ENCODE data around the gene ANTXR2. TPM values are rescaled to one million over a fixed set of nuclear protein-coding genes. Genes with fewer than 3 reads are reported as not detected.

ANTXR2 gene
- total and polyA plus RNA-seq, 9 of the 15 experiments (the other 6 are each of a cell fraction or from before 2014, with no cell fraction given): 10.1 to 83.8 (median 60.3) TPM

DNA sequence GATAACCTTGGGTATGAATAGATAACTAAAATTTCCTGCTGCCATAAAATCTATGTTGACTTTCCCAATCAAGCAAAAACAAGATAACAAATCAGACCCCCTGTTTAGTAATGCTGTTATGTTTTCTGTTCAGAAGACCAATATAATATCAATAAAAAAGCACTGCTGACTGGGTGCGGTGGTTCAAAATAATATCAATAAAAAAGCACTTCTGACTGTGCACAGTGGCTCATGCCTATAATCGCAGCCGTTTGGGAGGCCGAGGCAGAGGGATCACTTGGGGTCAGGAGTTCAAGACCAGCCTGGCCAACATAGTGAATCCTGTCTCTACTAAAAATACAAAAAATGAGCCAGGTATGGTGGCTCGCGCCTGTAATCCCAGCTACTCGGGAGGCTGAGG, 36.7 kb downstream of the ANTXR2 start:
- CTCF ChIA-PET (ENCODE audit: low intra/inter-chr PET ratio): no interaction called here
- intact Hi-C loops (cut with micrococcal nuclease): no loop called here
- no TSS peak for BruUV-seq (replicated peaks)
- TF ChIP-seq, protein P1, sequence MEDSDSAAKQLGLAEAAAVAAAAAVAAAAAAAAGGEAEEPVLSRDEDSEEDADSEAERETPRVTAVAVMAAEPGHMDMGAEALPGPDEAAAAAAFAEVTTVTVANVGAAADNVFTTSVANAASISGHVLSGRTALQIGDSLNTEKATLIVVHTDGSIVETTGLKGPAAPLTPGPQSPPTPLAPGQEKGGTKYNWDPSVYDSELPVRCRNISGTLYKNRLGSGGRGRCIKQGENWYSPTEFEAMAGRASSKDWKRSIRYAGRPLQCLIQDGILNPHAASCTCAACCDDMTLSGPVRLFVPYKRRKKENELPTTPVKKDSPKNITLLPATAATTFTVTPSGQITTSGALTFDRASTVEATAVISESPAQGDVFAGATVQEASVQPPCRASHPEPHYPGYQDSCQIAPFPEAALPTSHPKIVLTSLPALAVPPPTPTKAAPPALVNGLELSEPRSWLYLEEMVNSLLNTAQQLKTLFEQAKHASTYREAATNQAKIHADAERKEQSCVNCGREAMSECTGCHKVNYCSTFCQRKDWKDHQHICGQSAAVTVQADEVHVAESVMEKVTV (CRISPR knock-in tag; IDR thresholded peaks at IDR 0.05): no peak
- TF ChIP-seq HNRNPK (IDR thresholded peaks at IDR 0.05; ENCODE audit: low read depth, low read length, poor library complexity, severe bottlenecking) (no peak), MYC (IDR thresholded peaks at IDR 0.05; ENCODE audit: low read depth, low read length) (no peak), MYC (CRISPR knock-in tag; IDR thresholded peaks at IDR 0.05; ENCODE audit: borderline replicate concordance, low read depth) (no peak), GTF2A2 (tag; IDR thresholded peaks at IDR 0.05) (no peak), ZEB2 (IDR thresholded peaks at IDR 0.05) (no peak), SREBF2 (CRISPR knock-in tag; IDR thresholded peaks at IDR 0.05) (no peak), CBX2 (IDR thresholded peaks at IDR 0.05; ENCODE audit: insufficient read depth, low read length, poor library complexity, severe bottlenecking) (no peak), CHD2 (IDR thresholded peaks at IDR 0.05; ENCODE audit: low read depth, low read length) (no peak), SAFB (IDR thresholded peaks at IDR 0.05; ENCODE audit: borderline replicate concordance, low read depth, low read length) (no peak), ESRRB (CRISPR knock-in tag; IDR thresholded peaks at IDR 0.05; ENCODE audit: borderline replicate concordance) (no peak), CBX5 (IDR thresholded peaks at IDR 0.05; ENCODE audit: borderline replicate concordance, low read depth) (no peak), BCL6 (CRISPR knock-in tag; IDR thresholded peaks at IDR 0.05) (no peak), STAG1 (CRISPR knock-in tag; IDR thresholded peaks at IDR 0.05; ENCODE audit: borderline replicate concordance) (no peak), NCOA6 (IDR thresholded peaks at IDR 0.05) (no peak), SP2 (IDR thresholded peaks at IDR 0.05; ENCODE audit: extremely low read depth, low read depth, low read length, poor library complexity, severe bottlenecking) (no peak), MTF1 (CRISPR knock-in tag; IDR thresholded peaks at IDR 0.05; ENCODE audit: borderline replicate concordance) (no peak)
- TF ChIP-seq, protein P2, sequence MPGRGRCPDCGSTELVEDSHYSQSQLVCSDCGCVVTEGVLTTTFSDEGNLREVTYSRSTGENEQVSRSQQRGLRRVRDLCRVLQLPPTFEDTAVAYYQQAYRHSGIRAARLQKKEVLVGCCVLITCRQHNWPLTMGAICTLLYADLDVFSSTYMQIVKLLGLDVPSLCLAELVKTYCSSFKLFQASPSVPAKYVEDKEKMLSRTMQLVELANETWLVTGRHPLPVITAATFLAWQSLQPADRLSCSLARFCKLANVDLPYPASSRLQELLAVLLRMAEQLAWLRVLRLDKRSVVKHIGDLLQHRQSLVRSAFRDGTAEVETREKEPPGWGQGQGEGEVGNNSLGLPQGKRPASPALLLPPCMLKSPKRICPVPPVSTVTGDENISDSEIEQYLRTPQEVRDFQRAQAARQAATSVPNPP (IDR thresholded peaks at IDR 0.05; ENCODE audit: borderline replicate concordance, insufficient read depth, insufficient read length): no peak
- TF ChIP-seq, protein P3, sequence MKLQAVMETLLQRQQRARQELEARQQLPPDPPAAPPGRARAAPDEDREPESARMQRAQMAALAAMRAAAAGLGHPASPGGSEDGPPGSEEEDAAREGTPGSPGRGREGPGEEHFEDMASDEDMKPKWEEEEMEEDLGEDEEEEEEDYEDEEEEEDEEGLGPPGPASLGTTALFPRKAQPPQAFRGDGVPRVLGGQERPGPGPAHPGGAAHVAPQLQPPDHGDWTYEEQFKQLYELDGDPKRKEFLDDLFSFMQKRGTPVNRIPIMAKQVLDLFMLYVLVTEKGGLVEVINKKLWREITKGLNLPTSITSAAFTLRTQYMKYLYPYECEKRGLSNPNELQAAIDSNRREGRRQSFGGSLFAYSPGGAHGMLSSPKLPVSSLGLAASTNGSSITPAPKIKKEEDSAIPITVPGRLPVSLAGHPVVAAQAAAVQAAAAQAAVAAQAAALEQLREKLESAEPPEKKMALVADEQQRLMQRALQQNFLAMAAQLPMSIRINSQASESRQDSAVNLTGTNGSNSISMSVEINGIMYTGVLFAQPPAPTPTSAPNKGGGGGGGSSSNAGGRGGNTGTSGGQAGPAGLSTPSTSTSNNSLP (IDR thresholded peaks at IDR 0.05; ENCODE audit: borderline replicate concordance, low read depth, low read length): no peak

More for the DNA sequence above, 36.7 kb downstream of the ANTXR2 start:
- no peak overlapping the region for H2AFZ ChIP-seq (ENCODE audit: low read depth, low read length)
- no peak overlapping the region for H3K4me3 ChIP-seq
- FAIRE-seq (no peak), ATAC-seq (peak; percentile 28), DNase-seq (ENCODE audit: extremely low read depth in 1 of 4, low spot score in 3 of 4) (no peak)
- POLR2A ChIA-PET: interaction anchor here (0.6 to 1.0 kb wide), 2 partner anchors 8 to 1483 kb away, joined by 3 read pairs; no protein-coding TSS in a partner anchor
- H3K27ac ChIP-seq (ENCODE audit: extremely low read depth, low read depth, low read length): no peak overlapping the region
- WGBS (ENCODE audit: insufficient coverage, low coverage, missing lambda C conversion rate): 77% methylated on average over 7 of the region's 7 CpGs
- H3K79me2 ChIP-seq (ENCODE audit: control insufficient read depth, insufficient read depth, low read length): peaks cover 7% of the 10 kb centered on the region; the same call in 2 of the 3 replicates
- H4K20me1 ChIP-seq (replicated peaks; ENCODE audit: control insufficient read depth, insufficient read depth, low read length): no peaks in the 10 kb centered on the region
- H3K27me3 ChIP-seq (ENCODE audit: control insufficient read depth in 2 of 2, insufficient read depth in 2 of 2, low read length in 2 of 2): no peaks in the 10 kb centered on the region
- peaks cover 0 to 9% of the 10 kb centered on the region in 2 experiments; a peak in 3 of 5 replicates for H3K4me1 ChIP-seq (replicated peaks in 1 of 2; ENCODE audit: control insufficient read depth in 2 of 2, insufficient read depth in 2 of 2, low read length in 2 of 2)
- no peaks in the 10 kb centered on the region for H3K9me1 ChIP-seq (ENCODE audit: control insufficient read depth, insufficient read depth, low read length)
- in situ Hi-C loops (cut with MboI): no loop called here
- H3K9me3 ChIP-seq (replicated peaks; ENCODE audit: control insufficient read depth, insufficient read depth, low read depth, low read length): no peaks in the 10 kb centered on the region
- no peak overlapping the region for H3K4me2 ChIP-seq (ENCODE audit: insufficient read depth, low read length)
- H3K9ac ChIP-seq (ENCODE audit: insufficient read depth in 1 of 2, low read depth in 2 of 2, low read length in 2 of 2): no peak overlapping the region
- H3K36me3 ChIP-seq (ENCODE audit: control insufficient read depth, insufficient read depth, low read length): peaks cover 78% of the 10 kb centered on the region

Data from K562 (cell line).